Lower lobe of right lung (tissue), 2 donors: ENCODE measurements around the gene RRP1. TPM values are rescaled to one million over a fixed set of nuclear protein-coding genes. Genes with fewer than 3 reads are reported as not detected.

ENCODE experiments used
- ATAC-seq, 2 donors: fragments of 200-7000 bp; cut with Tn5 transposase; one replicate each; pipeline ENCODE4 v1.9.1; 2020 to 2022; ENCODE audit warnings: mild to moderate bottlenecking in 2 of 2, moderate library complexity in 2 of 2
- DNase-seq: peaks from one replicate; pipeline ENCODE4 v3.0.0-alpha.2; 2020
- H3K27ac ChIP-seq: fragments of 200-600 bp; one replicate; pipeline ENCODE4 v1.8.0; 2022
- H3K27me3 ChIP-seq: fragments of 200-600 bp; one replicate; pipeline ENCODE4 v1.8.0; 2022; ENCODE audit warnings: low read depth
- H3K36me3 ChIP-seq: fragments of 200-600 bp; one replicate; pipeline ENCODE4 v1.8.0; 2022; ENCODE audit warnings: mild to moderate bottlenecking
- H3K4me1 ChIP-seq: fragments of 200-600 bp; one replicate; pipeline ENCODE4 v1.8.0; 2022
- H3K4me3 ChIP-seq: fragments of 200-600 bp; one replicate; pipeline ENCODE4 v1.8.0; 2022; ENCODE audit warnings: mild to moderate bottlenecking
- H3K9me3 ChIP-seq: fragments of 200-600 bp; one replicate; pipeline ENCODE4 v1.8.0; 2022
- intact Hi-C: fragments of 100-400 bp; cut with DNase I; formaldehyde crosslinking; loops from one replicate; pipeline ENCODE4 v1.11.0; 2022
- total RNA-seq: library from RNA; stranded (reverse); fragmentation: NEBNext Ultra II Directional; extraction: Animal tissue kit (Norgen Biotek cat#: 25700); gene quantifications from one replicate; pipeline ENCODE4 v1.2.1, GENCODE V29; 2021
- TF ChIP-seq, protein P1 (sequence below): fragments of 200-600 bp; IDR thresholded peaks from one replicate; pipeline ENCODE4 v1.8.0; 2022; ENCODE audit warnings: antibody characterized with exemption, mild to moderate bottlenecking
- donor health status: DM: no; HTN: yes; CAD: no; lungs with severe emphysema.

Gene RRP1
- total RNA-seq, 1 donor from 2014 or later: 13.6 TPM

DNA sequence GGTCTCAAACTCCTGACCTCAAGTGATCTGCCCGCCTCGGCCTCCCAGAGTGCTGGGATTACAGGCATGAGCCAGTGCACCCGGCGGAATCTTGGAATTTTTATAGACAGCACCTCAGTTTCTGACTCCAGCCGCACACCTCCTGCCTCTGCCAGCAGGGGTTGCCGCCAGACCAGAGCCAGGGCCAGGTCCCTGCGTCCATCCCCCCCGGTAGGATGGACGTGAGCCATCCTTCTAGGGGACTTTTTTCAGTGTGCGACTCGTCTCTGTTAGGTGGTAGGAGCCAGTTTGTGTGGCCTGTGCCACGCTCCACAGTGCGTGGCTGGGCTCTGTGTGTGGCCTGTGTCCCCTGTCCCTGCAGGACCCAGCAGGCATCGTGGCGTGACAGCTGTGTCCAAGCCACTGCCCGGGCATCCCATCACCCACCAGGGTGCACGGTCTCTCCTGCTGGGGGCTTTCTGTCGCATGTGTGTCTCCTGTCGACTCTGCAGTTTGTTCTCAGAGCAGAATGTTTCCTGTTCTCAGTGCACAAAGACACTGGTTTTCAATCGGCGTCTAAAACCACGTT lies 28.9 kb upstream of the RRP1 start:
- TF ChIP-seq, protein P1, sequence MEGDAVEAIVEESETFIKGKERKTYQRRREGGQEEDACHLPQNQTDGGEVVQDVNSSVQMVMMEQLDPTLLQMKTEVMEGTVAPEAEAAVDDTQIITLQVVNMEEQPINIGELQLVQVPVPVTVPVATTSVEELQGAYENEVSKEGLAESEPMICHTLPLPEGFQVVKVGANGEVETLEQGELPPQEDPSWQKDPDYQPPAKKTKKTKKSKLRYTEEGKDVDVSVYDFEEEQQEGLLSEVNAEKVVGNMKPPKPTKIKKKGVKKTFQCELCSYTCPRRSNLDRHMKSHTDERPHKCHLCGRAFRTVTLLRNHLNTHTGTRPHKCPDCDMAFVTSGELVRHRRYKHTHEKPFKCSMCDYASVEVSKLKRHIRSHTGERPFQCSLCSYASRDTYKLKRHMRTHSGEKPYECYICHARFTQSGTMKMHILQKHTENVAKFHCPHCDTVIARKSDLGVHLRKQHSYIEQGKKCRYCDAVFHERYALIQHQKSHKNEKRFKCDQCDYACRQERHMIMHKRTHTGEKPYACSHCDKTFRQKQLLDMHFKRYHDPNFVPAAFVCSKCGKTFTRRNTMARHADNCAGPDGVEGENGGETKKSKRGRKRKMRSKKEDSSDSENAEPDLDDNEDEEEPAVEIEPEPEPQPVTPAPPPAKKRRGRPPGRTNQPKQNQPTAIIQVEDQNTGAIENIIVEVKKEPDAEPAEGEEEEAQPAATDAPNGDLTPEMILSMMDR: no peak
- H3K9me3 ChIP-seq: no peaks in the 10 kb centered on the region
- intact Hi-C loops: no loop called here
- no peak overlapping the region for H3K27ac ChIP-seq
- ATAC-seq: no peak
- no peak for DNase-seq
- no peaks in the 10 kb centered on the region for H3K27me3 ChIP-seq
- no peak overlapping the region for H3K4me3 ChIP-seq
- H3K4me1 ChIP-seq: peaks cover 21% of the 10 kb centered on the region
- peaks cover 65% of the 10 kb centered on the region for H3K36me3 ChIP-seq

DNA sequence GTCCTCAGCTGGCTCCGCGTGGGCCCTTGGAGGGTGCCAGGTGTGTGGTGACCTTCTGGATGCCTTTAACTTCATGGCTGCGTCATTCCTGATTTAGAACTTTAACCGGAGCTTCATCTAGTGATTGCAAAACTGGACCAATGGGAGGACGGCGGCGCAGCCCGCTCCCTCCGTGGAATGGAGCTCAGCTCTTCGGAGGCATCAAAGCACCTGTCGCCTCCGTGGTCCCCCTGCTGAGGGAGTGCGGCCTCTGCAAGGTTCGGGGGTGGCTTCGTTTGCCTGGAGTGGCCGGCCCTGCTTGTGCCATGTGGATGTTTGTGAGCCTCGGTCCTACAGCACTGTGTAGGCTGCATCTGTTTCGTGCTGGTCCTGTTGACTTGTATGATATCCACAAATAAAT lies 27.5 kb upstream of the RRP1 start:
- Histone ChIP-seq H3K36me3 (peaks cover 51% of the 10 kb centered on the region), H3K4me1 (peaks cover 18% of the 10 kb centered on the region), H3K9me3 (no peaks in the 10 kb centered on the region), H3K27ac (no peak overlapping the region), H3K27me3 (no peaks in the 10 kb centered on the region), H3K4me3 (no peak overlapping the region)
- TF ChIP-seq, protein P1: no peak
- no peak for ATAC-seq
- intact Hi-C loops: no loop called here
- DNase-seq: no peak

DNA sequence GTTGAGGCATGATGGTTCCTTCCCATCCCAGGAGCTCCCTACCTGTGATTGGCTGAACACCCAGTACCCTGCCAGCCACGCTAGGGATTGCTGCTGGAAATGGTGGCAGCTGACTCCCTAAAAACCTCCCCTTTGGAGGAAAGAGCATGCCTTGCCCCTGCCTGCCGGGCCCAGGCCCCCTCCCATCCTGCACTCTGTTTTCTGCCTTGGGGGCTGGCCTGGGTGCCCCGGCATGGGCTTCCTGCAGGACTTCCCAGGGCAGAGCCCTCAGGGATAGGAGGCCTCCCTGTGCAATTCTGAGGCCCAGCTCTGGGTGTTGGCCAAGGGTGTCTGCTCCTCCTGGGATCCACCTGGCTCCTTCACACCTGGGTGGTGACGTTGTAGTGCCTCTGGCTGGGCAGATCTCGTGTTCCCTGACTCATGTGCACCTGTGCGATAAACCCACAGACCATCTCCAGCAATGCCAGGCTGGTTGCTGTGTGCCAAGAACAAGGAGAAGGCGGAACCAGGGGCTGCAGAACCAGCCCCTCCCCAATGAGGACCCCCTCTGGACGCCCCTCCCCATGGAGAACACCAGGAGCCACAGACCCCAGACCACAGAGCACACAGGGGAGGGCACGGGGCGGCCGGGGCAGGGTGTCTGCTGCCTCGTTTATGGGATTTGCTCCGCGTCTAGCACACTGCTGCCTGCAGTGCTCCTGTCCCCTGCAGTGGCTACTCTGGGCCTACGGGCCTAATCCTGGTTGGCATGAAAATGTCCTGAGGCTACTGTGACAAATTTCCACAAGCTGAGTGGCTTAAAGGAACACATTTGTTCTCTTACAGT lies 26.9 kb upstream of the RRP1 start:
- no peak for ATAC-seq

DNA sequence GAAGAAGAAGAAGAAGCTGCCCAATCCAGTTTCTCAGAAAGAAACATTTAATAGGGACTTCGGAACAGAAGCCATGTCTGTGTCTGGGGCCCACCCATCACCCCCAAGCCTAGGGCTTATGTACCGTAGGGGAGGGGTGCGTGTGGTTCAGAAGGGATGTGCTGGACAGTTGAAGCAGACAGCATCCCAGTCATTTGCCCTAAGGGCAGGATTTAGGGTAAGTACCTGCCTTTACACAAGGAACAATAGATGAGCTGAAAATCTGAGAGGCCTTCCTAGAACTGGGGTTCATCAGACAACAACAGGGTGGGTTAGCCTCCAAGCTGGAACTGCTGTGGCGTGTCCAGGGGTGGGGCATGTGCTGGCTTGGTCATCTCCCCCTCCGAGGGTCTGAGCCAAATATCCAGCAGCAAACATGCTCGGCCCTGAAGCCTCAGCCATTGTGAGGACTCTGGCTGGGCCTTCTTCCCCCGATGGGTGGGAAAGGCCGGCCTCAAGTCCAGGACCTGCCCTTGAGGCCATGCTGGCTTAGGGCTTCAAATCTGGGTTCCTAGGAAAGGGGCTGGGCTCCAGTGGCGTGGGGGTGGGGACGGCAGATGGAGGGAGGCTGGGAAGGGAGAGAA lies 25.4 kb upstream of the RRP1 start:
- no peak overlapping the region for H3K27ac ChIP-seq
- H3K9me3 ChIP-seq: no peaks in the 10 kb centered on the region
- H3K4me3 ChIP-seq: no peak overlapping the region
- intact Hi-C loops: no loop called here
- H3K36me3 ChIP-seq: peaks cover 31% of the 10 kb centered on the region
- H3K27me3 ChIP-seq: no peaks in the 10 kb centered on the region
- H3K4me1 ChIP-seq: peaks cover 12% of the 10 kb centered on the region
- no peak for ATAC-seq
- TF ChIP-seq, protein P1: no peak
- no peak for DNase-seq

More for the DNA sequence above, 26.9 kb upstream of the RRP1 start:
- H3K4me1 ChIP-seq: peaks cover 12% of the 10 kb centered on the region
- intact Hi-C loops: no loop called here
- DNase-seq: no peak
- peaks cover 44% of the 10 kb centered on the region for H3K36me3 ChIP-seq
- no peak overlapping the region for H3K4me3 ChIP-seq
- TF ChIP-seq, protein P1: no peak
- H3K9me3 ChIP-seq: no peaks in the 10 kb centered on the region
- H3K27me3 ChIP-seq: no peaks in the 10 kb centered on the region
- no peak overlapping the region for H3K27ac ChIP-seq

DNA sequence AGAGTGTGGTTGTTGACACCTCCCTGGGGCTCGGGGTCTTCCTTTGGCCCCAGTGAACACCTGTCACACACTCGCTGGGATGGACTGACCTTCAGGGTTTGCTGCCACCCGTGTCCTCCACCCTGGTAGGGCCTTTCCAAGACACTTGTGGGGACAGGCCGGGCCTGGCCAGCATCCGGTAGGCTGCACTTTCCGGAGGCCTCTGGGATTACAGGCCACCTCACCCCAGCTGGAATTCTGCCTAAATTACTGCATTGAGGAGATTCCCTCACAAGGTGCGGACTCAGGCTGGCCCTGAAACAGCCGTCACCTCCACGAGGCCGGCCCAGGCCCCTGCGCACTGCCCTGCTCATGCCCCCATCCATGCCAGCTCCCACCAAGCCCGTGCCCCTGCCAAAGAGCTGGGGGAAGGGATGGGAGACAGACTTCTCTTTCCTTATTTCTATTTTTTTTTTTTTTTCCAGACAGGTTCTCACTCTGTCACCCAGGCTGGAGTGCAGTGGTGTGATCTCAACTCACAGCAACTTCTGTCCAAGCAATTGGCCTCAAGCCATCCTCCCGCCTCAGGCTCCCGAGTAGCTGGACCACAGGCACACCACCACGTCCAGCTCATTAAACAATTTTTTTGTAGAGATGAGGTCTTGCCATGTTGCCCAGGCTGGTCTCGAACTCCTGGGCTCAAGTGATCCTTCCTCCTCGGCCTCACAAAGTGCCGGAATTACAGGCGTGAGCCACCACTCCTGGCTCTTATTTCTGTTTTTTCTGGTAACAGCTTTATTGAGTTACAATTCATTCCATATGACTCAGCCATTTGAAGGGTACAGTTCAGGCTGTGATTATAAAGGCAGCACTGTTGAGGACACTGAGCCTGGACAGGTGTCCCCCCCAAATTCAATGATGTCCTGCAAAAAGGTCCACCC lies 24.5 kb upstream of the RRP1 start:
- TF ChIP-seq, protein P1: no peak
- intact Hi-C loops: no loop called here
- Histone ChIP-seq H3K36me3 (peaks cover 25% of the 10 kb centered on the region), H3K27ac (no peak overlapping the region), H3K9me3 (no peaks in the 10 kb centered on the region), H3K4me3 (no peak overlapping the region), H3K27me3 (no peaks in the 10 kb centered on the region), H3K4me1 (peaks cover 12% of the 10 kb centered on the region)
- ATAC-seq: peak in 1 of 2 donors; percentile 2
- DNase-seq: no peak
